ENCODE measurements around the gene HS3ST2. TPM values are rescaled to one million over a fixed set of nuclear protein-coding genes. Genes with fewer than 3 reads are reported as not detected.

The HS3ST2 gene
- total RNA-seq, 2 donors from 2014 or later, result 7.3 to 17.8 TPM

DNA sequence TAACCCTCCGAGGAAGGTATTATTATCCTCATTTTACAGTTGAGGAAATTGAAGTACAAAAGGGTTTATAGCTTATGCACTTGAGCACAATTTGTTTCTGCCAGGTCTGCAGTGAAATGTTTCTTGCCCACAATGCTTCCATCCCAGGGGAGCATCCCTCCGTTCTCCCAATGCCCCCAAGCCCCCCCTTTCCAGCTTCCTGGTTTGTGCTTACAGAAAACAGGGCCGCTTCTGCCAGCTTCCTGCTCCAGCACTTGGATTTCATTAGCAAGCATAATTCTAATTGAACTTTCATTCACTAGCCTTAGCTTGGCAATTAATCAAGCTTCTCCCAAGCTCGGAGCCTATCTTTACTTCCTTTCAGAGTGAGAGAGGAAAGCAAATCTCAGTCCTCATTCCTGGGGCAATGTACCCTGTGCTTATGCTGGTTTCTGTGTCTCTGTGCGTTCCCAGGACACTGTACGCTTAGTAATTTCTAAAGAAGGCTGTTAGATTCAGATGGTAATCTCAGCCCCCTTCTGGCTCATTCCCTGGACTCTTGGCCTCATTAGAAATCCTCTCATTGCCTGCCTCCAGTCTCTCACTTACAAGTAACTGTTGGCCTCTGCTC lies 141.6 kb downstream of the HS3ST2 start:
- DNase-seq (ENCODE audit: low spot score) (no peak), ATAC-seq (ENCODE audit: insufficient number of reproducible peaks, low FRiP score, low read depth) (no peak)
- no peaks in the 10 kb centered on the region for H3K9me3 ChIP-seq
- no peaks in the 10 kb centered on the region for H3K27me3 ChIP-seq (replicated peaks; ENCODE audit: insufficient read depth)
- TF ChIP-seq, protein P1, sequence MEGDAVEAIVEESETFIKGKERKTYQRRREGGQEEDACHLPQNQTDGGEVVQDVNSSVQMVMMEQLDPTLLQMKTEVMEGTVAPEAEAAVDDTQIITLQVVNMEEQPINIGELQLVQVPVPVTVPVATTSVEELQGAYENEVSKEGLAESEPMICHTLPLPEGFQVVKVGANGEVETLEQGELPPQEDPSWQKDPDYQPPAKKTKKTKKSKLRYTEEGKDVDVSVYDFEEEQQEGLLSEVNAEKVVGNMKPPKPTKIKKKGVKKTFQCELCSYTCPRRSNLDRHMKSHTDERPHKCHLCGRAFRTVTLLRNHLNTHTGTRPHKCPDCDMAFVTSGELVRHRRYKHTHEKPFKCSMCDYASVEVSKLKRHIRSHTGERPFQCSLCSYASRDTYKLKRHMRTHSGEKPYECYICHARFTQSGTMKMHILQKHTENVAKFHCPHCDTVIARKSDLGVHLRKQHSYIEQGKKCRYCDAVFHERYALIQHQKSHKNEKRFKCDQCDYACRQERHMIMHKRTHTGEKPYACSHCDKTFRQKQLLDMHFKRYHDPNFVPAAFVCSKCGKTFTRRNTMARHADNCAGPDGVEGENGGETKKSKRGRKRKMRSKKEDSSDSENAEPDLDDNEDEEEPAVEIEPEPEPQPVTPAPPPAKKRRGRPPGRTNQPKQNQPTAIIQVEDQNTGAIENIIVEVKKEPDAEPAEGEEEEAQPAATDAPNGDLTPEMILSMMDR (IDR thresholded peaks at IDR 0.05), result no peak
- no peaks in the 10 kb centered on the region for H3K4me1 ChIP-seq (ENCODE audit: control insufficient read depth in 1 of 2, low read depth in 2 of 2)
- no peaks in the 10 kb centered on the region for H3K36me3 ChIP-seq
- no peak overlapping the region for H3K27ac ChIP-seq
- H3K4me3 ChIP-seq, result no peak overlapping the region

DNA sequence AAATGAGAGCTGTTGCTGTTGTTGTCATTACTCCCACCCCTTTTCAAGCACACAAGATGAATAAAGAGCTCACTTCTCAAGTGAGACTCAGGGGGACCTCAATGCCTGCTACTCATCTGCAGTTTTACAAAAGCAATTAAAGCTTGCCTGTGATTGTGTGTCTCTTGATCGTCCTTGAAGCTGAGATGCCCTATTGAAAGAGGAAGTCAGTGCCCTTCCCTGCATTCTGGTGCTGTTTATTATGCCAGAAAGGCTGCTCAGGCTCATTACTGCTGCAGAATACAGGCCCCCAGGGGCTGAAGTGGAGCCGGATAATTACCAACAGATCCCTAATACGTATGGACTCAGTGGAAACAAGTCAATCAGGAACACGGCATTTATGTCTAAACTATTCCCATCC lies 147.2 kb downstream of the HS3ST2 start:
- ATAC-seq (ENCODE audit: insufficient number of reproducible peaks, low FRiP score, low read depth) (no peak), DNase-seq (ENCODE audit: low spot score) (no peak)
- H3K4me3 ChIP-seq, result no peak overlapping the region
- TF ChIP-seq, protein P1 (IDR thresholded peaks at IDR 0.05), result no peak
- H3K36me3 ChIP-seq, result no peaks in the 10 kb centered on the region
- H3K4me1 ChIP-seq (ENCODE audit: control insufficient read depth in 1 of 2, low read depth in 2 of 2), result no peaks in the 10 kb centered on the region
- H3K9me3 ChIP-seq, result no peaks in the 10 kb centered on the region
- no peak overlapping the region for H3K27ac ChIP-seq
- no peaks in the 10 kb centered on the region for H3K27me3 ChIP-seq (replicated peaks; ENCODE audit: insufficient read depth)

DNA sequence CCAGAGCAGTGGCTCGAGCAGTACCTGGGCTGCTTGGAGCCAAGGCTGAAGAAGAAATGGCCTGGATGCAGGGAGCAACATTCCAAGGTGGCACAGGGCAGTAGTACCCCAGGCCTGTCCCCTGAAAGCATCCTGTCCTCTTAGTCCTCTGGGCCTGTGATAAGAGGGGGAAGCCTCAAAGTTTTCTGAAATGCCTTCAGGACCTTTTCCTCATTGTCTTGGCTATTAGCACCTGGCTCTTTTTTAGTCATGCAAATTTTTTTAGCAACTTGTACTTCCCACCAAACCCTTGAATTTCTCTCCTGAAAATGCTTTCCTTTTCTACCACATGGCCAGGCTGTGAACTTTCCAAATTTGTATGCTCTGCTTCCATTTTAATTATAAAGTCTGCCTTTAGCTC lies 148.9 kb downstream of the HS3ST2 start:
- H3K4me3 ChIP-seq, result no peak overlapping the region
- no peaks in the 10 kb centered on the region for H3K9me3 ChIP-seq
- no peaks in the 10 kb centered on the region for H3K36me3 ChIP-seq
- TF ChIP-seq, protein P1 (IDR thresholded peaks at IDR 0.05), result no peak
- DNase-seq (ENCODE audit: low spot score) (no peak), ATAC-seq (ENCODE audit: insufficient number of reproducible peaks, low FRiP score, low read depth) (no peak)
- H3K4me1 ChIP-seq (ENCODE audit: control insufficient read depth in 1 of 2, low read depth in 2 of 2), result no peaks in the 10 kb centered on the region
- H3K27ac ChIP-seq, result no peak overlapping the region
- H3K27me3 ChIP-seq (replicated peaks; ENCODE audit: insufficient read depth), result no peaks in the 10 kb centered on the region

All from thoracic aorta (tissue), 2 donors.